Memory B cell (primary cell): Measurements from ENCODE around the gene AGBL1.

Experiments
- ATAC-seq: fragments of 150-1000 bp; cut with Tn5 transposase; 2 replicates; pipeline ENCODE4 v1.10.0; 2021; ENCODE audit warnings: low read depth, mild to moderate bottlenecking, moderate library complexity
- DNase-seq, 2 donors: peaks; one replicate each; pipeline ENCODE4 v3.0.0; 2022; ENCODE audit warnings: low spot score in 2 of 2
- H3K27ac Mint-ChIP-seq: one replicate; pipeline ENCODE4 v1.8.0; 2022; ENCODE audit warnings: mild to moderate bottlenecking, moderate library complexity, mixed read lengths
- H3K27me3 Mint-ChIP-seq: one replicate; pipeline ENCODE4 v1.8.0; 2022; ENCODE audit warnings: mixed read lengths
- H3K36me3 Mint-ChIP-seq: one replicate; pipeline ENCODE4 v1.8.0; 2022; ENCODE audit warnings: mild to moderate bottlenecking, mixed read lengths
- H3K4me1 Mint-ChIP-seq: one replicate; pipeline ENCODE4 v1.8.0; 2022; ENCODE audit warnings: mixed read lengths
- H3K4me3 Mint-ChIP-seq: one replicate; pipeline ENCODE4 v1.8.0; 2022; ENCODE audit warnings: mild to moderate bottlenecking, moderate library complexity, mixed read lengths
- H3K9me3 Mint-ChIP-seq: one replicate; pipeline ENCODE4 v1.8.0; 2022; ENCODE audit warnings: mixed read lengths

Gene AGBL1

GRCh38 chr15:86846036-86846435 is 766.4 kb downstream of the AGBL1 start:
- Mint-ChIP-seq H3K36me3 (no peaks in the 10 kb centered on the region), H3K27me3 (no peaks in the 10 kb centered on the region), H3K4me3 (no peak overlapping the region), H3K27ac (no peak overlapping the region), H3K4me1 (no peaks in the 10 kb centered on the region), H3K9me3 (peaks cover 5% of the 10 kb centered on the region)
- no peak for DNase-seq
- ATAC-seq, result no peak

GRCh38 chr15:86849136-86849535 is 769.5 kb downstream of the AGBL1 start:
- peaks cover 7% of the 10 kb centered on the region for H3K9me3 Mint-ChIP-seq
- H3K27me3 Mint-ChIP-seq, result no peaks in the 10 kb centered on the region
- no peak overlapping the region for H3K4me3 Mint-ChIP-seq
- no peak for ATAC-seq
- no peak for DNase-seq
- H3K4me1 Mint-ChIP-seq, result no peaks in the 10 kb centered on the region
- H3K27ac Mint-ChIP-seq, result no peak overlapping the region
- no peaks in the 10 kb centered on the region for H3K36me3 Mint-ChIP-seq

GRCh38 chr15:86849558-86850285 is 770.1 kb downstream of the AGBL1 start:
- H3K9me3 Mint-ChIP-seq, result peaks cover 7% of the 10 kb centered on the region
- H3K27me3 Mint-ChIP-seq, result no peaks in the 10 kb centered on the region
- ATAC-seq (no peak), DNase-seq (no peak)
- no peaks in the 10 kb centered on the region for H3K4me1 Mint-ChIP-seq
- H3K36me3 Mint-ChIP-seq, result no peaks in the 10 kb centered on the region
- no peak overlapping the region for H3K27ac Mint-ChIP-seq
- H3K4me3 Mint-ChIP-seq, result no peak overlapping the region

- Mint-ChIP-seq H3K36me3 (no peaks in the 10 kb centered on the region), H3K4me3 (no peak overlapping the region), H3K9me3 (peaks cover 6% of the 10 kb centered on the region), H3K27ac (no peak overlapping the region), H3K4me1 (no peaks in the 10 kb centered on the region), H3K27me3 (no peaks in the 10 kb centered on the region)
- DNase-seq (no peak), ATAC-seq (no peak)
Observed at GRCh38 chr15:86850939-86851338, 771.3 kb downstream of the AGBL1 start.

- H3K9me3 Mint-ChIP-seq, result peaks cover 4% of the 10 kb centered on the region
- H3K4me3 Mint-ChIP-seq, result no peak overlapping the region
- ATAC-seq (no peak), DNase-seq (no peak)
- H3K36me3 Mint-ChIP-seq, result no peaks in the 10 kb centered on the region
- H3K27ac Mint-ChIP-seq, result no peak overlapping the region
- H3K27me3 Mint-ChIP-seq, result no peaks in the 10 kb centered on the region
- H3K4me1 Mint-ChIP-seq, result no peaks in the 10 kb centered on the region
Observed at GRCh38 chr15:86852741-86853140, 773.1 kb downstream of the AGBL1 start.

- DNase-seq, result no peak
- ATAC-seq, result no peak
- Mint-ChIP-seq H3K9me3 (peaks cover 6% of the 10 kb centered on the region), H3K27me3 (no peaks in the 10 kb centered on the region), H3K36me3 (no peaks in the 10 kb centered on the region), H3K4me1 (no peaks in the 10 kb centered on the region), H3K27ac (no peak overlapping the region), H3K4me3 (no peak overlapping the region)
Observed at GRCh38 chr15:86854176-86854575, 774.5 kb downstream of the AGBL1 start.

- no peak overlapping the region for H3K4me3 Mint-ChIP-seq
- H3K4me1 Mint-ChIP-seq, result no peaks in the 10 kb centered on the region
- no peak for DNase-seq
- no peaks in the 10 kb centered on the region for H3K27me3 Mint-ChIP-seq
- no peak overlapping the region for H3K27ac Mint-ChIP-seq
- ATAC-seq, result no peak
- peaks cover 6% of the 10 kb centered on the region for H3K9me3 Mint-ChIP-seq
- H3K36me3 Mint-ChIP-seq, result no peaks in the 10 kb centered on the region
Observed at GRCh38 chr15:86855307-86856291, 775.9 kb downstream of the AGBL1 start.

- ATAC-seq, result no peak
- Mint-ChIP-seq H3K36me3 (no peaks in the 10 kb centered on the region), H3K4me3 (no peak overlapping the region), H3K27me3 (no peaks in the 10 kb centered on the region), H3K4me1 (no peaks in the 10 kb centered on the region), H3K27ac (no peak overlapping the region), H3K9me3 (peaks cover 5% of the 10 kb centered on the region)
- DNase-seq, result no peak
Observed at GRCh38 chr15:86857701-86858100, 778.0 kb downstream of the AGBL1 start.

- ATAC-seq (no peak), DNase-seq (no peak)
- Mint-ChIP-seq H3K36me3 (no peaks in the 10 kb centered on the region), H3K4me1 (no peaks in the 10 kb centered on the region), H3K27ac (no peak overlapping the region), H3K27me3 (peaks cover 2% of the 10 kb centered on the region), H3K9me3 (peaks cover 5% of the 10 kb centered on the region), H3K4me3 (no peak overlapping the region)
Observed at GRCh38 chr15:86863226-86863915, 783.7 kb downstream of the AGBL1 start.

- H3K4me1 Mint-ChIP-seq, result no peaks in the 10 kb centered on the region
- H3K36me3 Mint-ChIP-seq, result no peaks in the 10 kb centered on the region
- H3K4me3 Mint-ChIP-seq, result no peak overlapping the region
- H3K27ac Mint-ChIP-seq, result no peak overlapping the region
- no peak for ATAC-seq
- peaks cover 7% of the 10 kb centered on the region for H3K9me3 Mint-ChIP-seq
- H3K27me3 Mint-ChIP-seq, result peaks cover 2% of the 10 kb centered on the region
- no peak for DNase-seq
Observed at GRCh38 chr15:86865920-86866319, 786.2 kb downstream of the AGBL1 start.

GRCh38 chr15:86870846-86871245 is 791.2 kb downstream of the AGBL1 start:
- H3K4me1 Mint-ChIP-seq, result no peaks in the 10 kb centered on the region
- no peak for DNase-seq
- no peaks in the 10 kb centered on the region for H3K36me3 Mint-ChIP-seq
- H3K4me3 Mint-ChIP-seq, result no peak overlapping the region
- H3K9me3 Mint-ChIP-seq, result peaks cover 6% of the 10 kb centered on the region
- ATAC-seq, result no peak
- H3K27me3 Mint-ChIP-seq, result peaks cover 2% of the 10 kb centered on the region
- H3K27ac Mint-ChIP-seq, result no peak overlapping the region

- DNase-seq, result no peak
- H3K27ac Mint-ChIP-seq, result no peak overlapping the region
- H3K36me3 Mint-ChIP-seq, result no peaks in the 10 kb centered on the region
- no peak for ATAC-seq
- H3K4me1 Mint-ChIP-seq, result no peaks in the 10 kb centered on the region
- no peak overlapping the region for H3K4me3 Mint-ChIP-seq
- H3K27me3 Mint-ChIP-seq, result no peaks in the 10 kb centered on the region
- H3K9me3 Mint-ChIP-seq, result peaks cover 4% of the 10 kb centered on the region
Observed at GRCh38 chr15:86871964-86872363, 792.3 kb downstream of the AGBL1 start.

- Mint-ChIP-seq H3K27ac (no peak overlapping the region), H3K27me3 (no peaks in the 10 kb centered on the region), H3K36me3 (no peaks in the 10 kb centered on the region), H3K4me3 (no peak overlapping the region), H3K9me3 (peaks cover 4% of the 10 kb centered on the region), H3K4me1 (no peaks in the 10 kb centered on the region)
- no peak for DNase-seq
- no peak for ATAC-seq
Observed at GRCh38 chr15:86872782-86873181, 793.1 kb downstream of the AGBL1 start.

GRCh38 chr15:86875067-86875466 is 795.4 kb downstream of the AGBL1 start:
- H3K27ac Mint-ChIP-seq, result no peak overlapping the region
- H3K4me3 Mint-ChIP-seq, result no peak overlapping the region
- ATAC-seq (no peak), DNase-seq (no peak)
- no peaks in the 10 kb centered on the region for H3K27me3 Mint-ChIP-seq
- no peaks in the 10 kb centered on the region for H3K36me3 Mint-ChIP-seq
- peaks cover 4% of the 10 kb centered on the region for H3K9me3 Mint-ChIP-seq
- H3K4me1 Mint-ChIP-seq, result no peaks in the 10 kb centered on the region
